CD4-positive, alpha-beta T cell (primary cell): ENCODE measurements around the gene MCL1. TPM values are rescaled to one million over a fixed set of nuclear protein-coding genes. Genes with fewer than 3 reads are reported as not detected.
"Not testable (repeated sequence)": the region's sequence is repeated elsewhere in the genome, so short reads cannot be mapped to it uniquely, and the experiment has no call there.

Experiments
- ATAC-seq: fragments of 200-7000 bp; cut with Tn5 transposase; one replicate; pipeline ENCODE4 v1.10.0; 2022; ENCODE audit warnings: mild to moderate bottlenecking; ENCODE audit not compliant: poor library complexity
- CTCF ChIA-PET: fragments of 350-600 bp; sonication (Branson Sonifier 250); formaldehyde crosslinking; loops from one replicate; lab custom pipeline; 2021; ENCODE audit warnings: antibody characterized with exemption, inconsistent platforms; lab: Charles Lee
- POLR2A ChIA-PET: fragments of 350-600 bp; sonication (Branson Sonifier 250); formaldehyde crosslinking; loops from one replicate; lab custom pipeline; 2021; ENCODE audit warnings: antibody characterized with exemption, inconsistent platforms; lab: Charles Lee
- DNase-seq, 14 experiments: peaks; one replicate each; pipeline ENCODE4 v3.0.0-alpha.2; 2013 to 2020; ENCODE audit warnings: mixed read lengths in 2 of 14
- H3K27ac ChIP-seq, 2 donors: one replicate each; pipeline versions ENCODE4 v1.5.1 to v1.7.0; 2013; ENCODE audit warnings: low read length in 2 of 2, low read depth in 1 of 2, mild to moderate bottlenecking in 1 of 2
- H3K27me3 ChIP-seq, 2 experiments: 1 replicate in 1 of 2; 2 replicates in 1 of 2; pipeline versions ENCODE4 v1.6.1 to v1.7.0; 2013; ENCODE audit warnings: low read length in 2 of 2, control low read depth in 1 of 2, mild to moderate bottlenecking in 1 of 2, moderate library complexity in 1 of 2; ENCODE audit not compliant: insufficient read depth in 2 of 2, control insufficient read depth in 1 of 2
- H3K36me3 ChIP-seq: one replicate; pipeline ENCODE4 v1.6.1; 2013; ENCODE audit warnings: low read length, control low read depth; ENCODE audit not compliant: insufficient read depth
- H3K4me1 ChIP-seq: one replicate; pipeline ENCODE4 v1.6.1; 2013; ENCODE audit warnings: low read length, control low read depth; ENCODE audit not compliant: insufficient read depth
- H3K4me3 ChIP-seq: one replicate; pipeline ENCODE4 v1.5.1; 2013; ENCODE audit warnings: mild to moderate bottlenecking, low read length, moderate library complexity
- H3K9me3 ChIP-seq, 2 experiments: 1 replicate in 1 of 2; 2 replicates in 1 of 2; pipeline versions ENCODE4 v1.6.1 to v1.7.0; 2013; ENCODE audit warnings: low read length in 2 of 2, mild to moderate bottlenecking in 2 of 2, control low read depth in 1 of 2, moderate library complexity in 1 of 2; ENCODE audit not compliant: control insufficient read depth in 1 of 2, insufficient read depth in 1 of 2
- H3K27ac Mint-ChIP-seq: one replicate; pipeline ENCODE4 v1.8.0; 2020; ENCODE audit warnings: mixed read lengths
- H3K27me3 Mint-ChIP-seq: one replicate; pipeline ENCODE4 v1.8.0; 2021; ENCODE audit warnings: mixed read lengths
- H3K36me3 Mint-ChIP-seq: one replicate; pipeline ENCODE4 v1.8.0; 2021; ENCODE audit warnings: low read depth, mixed read lengths
- H3K4me1 Mint-ChIP-seq: one replicate; pipeline ENCODE4 v1.8.0; 2021; ENCODE audit warnings: low read depth, mixed read lengths
- H3K4me3 Mint-ChIP-seq: one replicate; pipeline ENCODE4 v1.8.0; 2020; ENCODE audit warnings: mild to moderate bottlenecking, mixed read lengths
- H3K9me3 Mint-ChIP-seq: one replicate; pipeline ENCODE4 v1.8.0; 2020; ENCODE audit warnings: mixed read lengths
- CTCF ChIP-seq: fragments of 200-600 bp; IDR thresholded peaks from one replicate; pipeline ENCODE4 v1.8.0; 2022; ENCODE audit warnings: antibody characterized with exemption, mild to moderate bottlenecking
- intact Hi-C, 2 experiments: fragments of 100-400 bp; cut with DNase I in 1 of 2; cut with micrococcal nuclease in 1 of 2; formaldehyde crosslinking; loops; one replicate each; pipeline versions ENCODE4 v1.15.1 to v1.9.0; 2023 to 2025; cut with DNase I, micrococcal nuclease
- total RNA-seq, 174 experiments: library from RNA in 2 of 174; stranded (reverse) in 2 of 174; gene quantifications; one replicate each; pipeline ENCODE4 v1.2.3 and lab custom pipeline; 2021 to 2026

Gene MCL1
- total RNA-seq, 2 experiments from 2014 or later = 737 to 747 TPM

- peak overlapping the region; percentile 98 for H3K4me3 Mint-ChIP-seq
- H3K9me3 ChIP-seq = no peaks in the 10 kb centered on the region
- peak overlapping the region; percentile 84 for H3K4me3 ChIP-seq
- H3K36me3 ChIP-seq = peaks cover 84% of the 10 kb centered on the region
- no peaks in the 10 kb centered on the region for H3K27me3 Mint-ChIP-seq
- H3K27ac ChIP-seq = peak overlapping the region; percentile 20 to 97
- H3K9me3 Mint-ChIP-seq = no peaks in the 10 kb centered on the region
- H3K4me1 ChIP-seq = peaks cover 54% of the 10 kb centered on the region
- H3K27me3 ChIP-seq = no peaks in the 10 kb centered on the region
- no peak for ATAC-seq
- no peak for TF ChIP-seq CTCF
- DNase-seq = peak in 1 of 14 experiments; percentile 7
- intact Hi-C loops = no loop called here
- H3K4me1 Mint-ChIP-seq = peaks cover 68% of the 10 kb centered on the region
- CTCF ChIA-PET = interaction anchor here (0.9 to 14.2 kb wide), 4 partner anchors 9 to 46 kb away, joined by 3 to 183 read pairs (median 6); no protein-coding TSS in a partner anchor
- H3K36me3 Mint-ChIP-seq = peaks cover 97% of the 10 kb centered on the region
- H3K27ac Mint-ChIP-seq = peak overlapping the region; percentile 98
- POLR2A ChIA-PET = interaction anchor here (0.5 to 15.4 kb wide), 3 partner anchors 11 to 248 kb away, joined by 4 to 1538 read pairs (median 94); partner anchors contain the start of gene ENSA
Measured at GRCh38 chr1:150575072-150575489, 4.3 kb downstream of the MCL1 start.

- DNase-seq = peak in 2 of 14 experiments; percentile 33 to 35
- no peaks in the 10 kb centered on the region for H3K27me3 ChIP-seq
- no peak for TF ChIP-seq CTCF
Measured at GRCh38 chr1:150574260-150575071, 4.9 kb downstream of the MCL1 start.

GRCh38 chr1:150573648-150574071, 5.8 kb downstream of the MCL1 start:
- not testable (repeated sequence) for ATAC-seq, H3K9me3 Mint-ChIP-seq, H3K9me3 ChIP-seq, H3K27me3 Mint-ChIP-seq, H3K27me3 ChIP-seq
- Mint-ChIP-seq H3K4me3 (peak overlapping the region; percentile 86), H3K27ac (peak overlapping the region; percentile 98), H3K4me1 (peaks cover 79% of the 10 kb centered on the region), H3K36me3 (peaks cover 97% of the 10 kb centered on the region)
- Histone ChIP-seq H3K36me3 (peaks cover 86% of the 10 kb centered on the region), H3K4me3 (peak overlapping the region; percentile 84), H3K27ac (peak overlapping the region; percentile 8 to 97), H3K4me1 (peaks cover 64% of the 10 kb centered on the region)
- intact Hi-C loops = loop anchor here in 1 of 2 experiments (1.0 kb wide), 1 partner anchor 10 kb away; no protein-coding TSS in a partner anchor
- ChIA-PET CTCF (interaction anchor here (14.2 kb wide), 1 partner anchor 12 kb away, joined by 183 read pairs; no protein-coding TSS in a partner anchor), POLR2A (interaction anchor here (0.7 to 15.4 kb wide), 6 partner anchors 9 to 58 kb away, joined by 4 to 1538 read pairs (median 5); partner anchors contain the start of genes ENSA and FALEC)
- DNase-seq = peak in 3 of 14 experiments; percentile 14 to 37 (median 37)

More at GRCh38 chr1:150574260-150575071, 4.9 kb downstream of the MCL1 start:
- H3K9me3 Mint-ChIP-seq = no peaks in the 10 kb centered on the region
- Histone ChIP-seq H3K36me3 (peaks cover 89% of the 10 kb centered on the region), H3K4me1 (peaks cover 56% of the 10 kb centered on the region), H3K9me3 (no peaks in the 10 kb centered on the region), H3K27ac (peak overlapping the region; percentile 20 to 97), H3K4me3 (peak overlapping the region; percentile 84)
- H3K4me1 Mint-ChIP-seq = peaks cover 71% of the 10 kb centered on the region
- POLR2A ChIA-PET = interaction anchor here (0.7 to 15.4 kb wide), 5 partner anchors 10 to 59 kb away, joined by 4 to 1538 read pairs (median 5); partner anchors contain the start of genes ENSA and FALEC
- no peak for ATAC-seq
- peak overlapping the region; percentile 98 for H3K4me3 Mint-ChIP-seq
- peaks cover 99% of the 10 kb centered on the region for H3K36me3 Mint-ChIP-seq
- CTCF ChIA-PET = interaction anchor here (0.9 to 14.2 kb wide), 3 partner anchors 8 to 47 kb away, joined by 3 to 183 read pairs (median 8); no protein-coding TSS in a partner anchor
- intact Hi-C loops = no loop called here
- H3K27ac Mint-ChIP-seq = peak overlapping the region; percentile 98
- no peaks in the 10 kb centered on the region for H3K27me3 Mint-ChIP-seq
